NCI-H1105 (cell line): ENCODE measurements around the gene SRP14.
"Not testable (repeated sequence)": the region's sequence is repeated elsewhere in the genome, so short reads cannot be mapped to it uniquely, and the experiment has no call there.

Experiments used
- DNase-seq: peaks from one replicate; lab custom pipeline; 2025; lab: John Stamatoyannopoulos, UW

The SRP14 gene, protein sequence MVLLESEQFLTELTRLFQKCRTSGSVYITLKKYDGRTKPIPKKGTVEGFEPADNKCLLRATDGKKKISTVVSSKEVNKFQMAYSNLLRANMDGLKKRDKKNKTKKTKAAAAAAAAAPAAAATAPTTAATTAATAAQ

DNA sequence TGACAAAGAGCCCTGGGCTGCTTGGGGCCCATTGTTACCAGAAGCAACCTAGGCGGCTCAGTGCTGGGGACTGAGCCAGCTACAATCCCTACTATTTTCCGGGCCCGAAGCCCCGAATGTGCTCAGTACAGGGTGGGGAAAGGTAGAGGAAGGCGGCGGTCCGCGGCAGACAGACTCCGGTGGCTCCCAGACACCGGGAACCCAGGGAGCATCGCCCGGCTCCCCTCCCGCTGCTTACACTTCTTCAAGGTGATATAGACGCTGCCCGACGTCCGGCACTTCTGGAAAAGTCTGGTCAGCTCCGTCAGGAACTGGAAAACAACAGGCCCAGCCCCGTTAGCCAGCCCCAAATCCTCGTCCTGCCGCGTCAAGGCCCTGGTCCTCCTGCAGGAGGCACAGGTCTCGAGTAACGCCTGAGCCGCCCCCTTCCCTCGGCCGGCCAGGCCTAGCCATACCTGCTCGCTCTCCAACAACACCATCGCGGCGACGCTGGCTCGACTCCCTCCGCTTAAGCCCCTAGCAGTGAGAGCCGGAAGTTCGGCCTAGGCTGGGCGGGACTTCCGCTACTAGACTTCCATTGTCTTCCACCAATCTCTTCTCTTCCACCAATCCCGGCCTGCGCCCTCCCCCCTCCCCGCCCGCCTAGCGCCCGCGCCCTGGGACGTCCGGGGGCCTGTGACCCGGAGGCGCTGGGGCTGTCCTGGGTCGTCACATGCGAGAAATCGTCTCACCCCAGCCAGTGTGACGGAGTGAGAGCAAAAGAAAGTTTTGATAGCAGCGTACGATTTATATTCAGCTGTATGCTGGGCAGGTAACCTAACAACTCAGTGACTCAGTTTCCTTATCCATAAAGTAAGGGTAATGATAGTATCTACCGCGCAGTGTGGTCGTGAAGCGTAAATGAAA lies at the start of gene SRP14:
Gene SRP14, minus strand, starts transcription at position 544 of the 906 bp plus-strand sequence. Its CDS starts 65 bp downstream, at position 479.
- DNase-seq: peak; percentile 77

DNA sequence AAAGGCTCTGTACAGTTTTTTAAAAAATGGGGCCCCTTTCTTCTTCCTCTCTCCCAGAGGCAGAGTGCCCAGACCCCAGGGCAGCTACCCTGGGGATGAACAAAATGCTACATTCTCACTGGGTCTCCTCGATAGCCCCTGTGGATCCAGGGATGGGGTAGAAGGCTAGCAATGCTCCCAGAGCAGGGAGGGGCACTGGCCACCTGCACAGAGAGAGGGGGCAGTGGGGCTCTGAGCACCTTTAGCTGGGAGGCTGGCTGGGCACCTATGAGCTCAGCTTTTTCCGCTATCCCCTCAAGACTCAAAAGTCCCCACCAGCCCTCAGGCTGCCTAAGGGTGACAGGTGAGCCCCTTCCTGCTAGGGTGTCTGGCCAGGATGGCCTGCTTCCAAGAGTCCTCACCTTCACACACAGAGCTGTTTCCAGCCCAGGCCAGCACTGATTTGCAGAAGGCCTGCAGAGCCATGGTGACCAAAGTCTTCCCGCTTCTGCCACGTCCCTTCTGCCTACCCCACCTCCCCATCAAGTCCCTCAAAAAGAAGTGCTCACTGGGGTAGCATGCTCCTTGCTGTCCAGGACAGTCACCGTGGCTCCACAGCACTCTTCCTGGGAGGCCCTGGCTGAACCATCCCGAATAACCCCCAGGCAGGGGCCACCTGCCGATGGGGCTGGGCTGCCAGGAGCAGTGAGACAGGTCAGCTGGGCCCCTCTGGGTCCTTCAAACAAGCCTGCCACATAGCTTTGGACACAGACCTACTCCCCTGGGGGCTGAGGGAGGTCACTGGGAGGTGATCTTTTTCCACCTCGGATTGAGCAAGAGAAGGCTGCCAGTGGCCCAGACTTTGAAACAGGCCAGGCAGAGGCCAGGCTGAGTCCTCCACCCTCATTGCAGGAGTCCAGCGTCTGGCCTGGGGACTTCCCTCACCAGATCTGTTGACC lies 49.3 kb upstream of the SRP14 start:
- DNase-seq: no peak

DNA sequence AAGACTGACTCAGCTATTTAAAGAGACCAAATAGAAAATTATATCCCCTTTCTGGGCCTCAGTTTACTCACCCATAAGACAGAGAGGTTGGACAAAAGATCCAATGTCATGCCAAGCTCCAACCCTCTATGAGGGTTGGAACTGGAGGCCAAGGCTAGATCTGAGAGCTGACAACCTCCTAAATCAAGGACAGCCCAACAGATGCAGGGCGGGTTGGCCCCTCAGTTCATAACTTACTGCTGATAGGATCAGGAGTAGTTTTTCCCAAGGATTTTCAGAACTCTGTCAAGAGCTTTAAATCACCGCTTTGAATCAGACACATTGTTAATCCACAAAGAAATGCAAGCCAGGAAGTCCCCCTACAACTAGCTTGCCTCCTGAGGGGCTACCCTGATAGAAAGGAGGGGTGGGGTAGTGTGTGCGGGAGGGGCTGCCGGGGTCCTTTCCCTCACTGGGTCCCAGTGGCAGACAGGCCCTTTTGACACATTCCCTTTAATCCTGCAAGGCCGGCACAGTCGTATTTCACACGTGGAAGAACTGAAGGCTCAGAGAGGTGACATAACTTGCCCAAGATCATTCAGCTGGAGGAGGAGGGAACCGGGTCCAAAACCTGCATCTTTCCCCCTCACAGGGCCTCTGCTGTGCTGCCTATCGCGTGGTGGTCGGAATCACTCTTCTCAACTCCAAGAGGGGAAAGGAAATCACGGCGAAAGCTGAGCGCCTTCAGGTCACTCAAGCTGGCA lies 48.3 kb upstream of the SRP14 start:
- no peak for DNase-seq

DNA sequence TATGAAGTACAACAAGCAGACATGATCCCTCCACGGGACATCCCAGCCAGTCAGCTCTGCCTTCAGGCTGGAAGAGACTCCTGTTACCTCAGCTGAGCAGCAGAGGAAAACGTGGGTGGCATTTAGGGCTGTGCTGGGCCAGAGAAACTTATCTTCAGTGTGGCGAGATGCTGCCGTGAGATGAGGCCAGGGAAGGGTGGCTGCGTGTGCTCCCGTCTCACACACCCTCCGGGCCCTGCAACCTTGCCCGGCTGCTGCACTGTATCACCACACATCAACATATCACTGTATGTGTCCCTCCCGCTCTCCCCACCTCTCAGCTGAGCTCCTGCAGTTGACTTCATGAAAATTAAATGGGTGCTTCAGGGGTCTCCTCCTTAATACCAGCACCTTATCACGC lies 46.3 kb upstream of the SRP14 start:
- no peak for DNase-seq

DNA sequence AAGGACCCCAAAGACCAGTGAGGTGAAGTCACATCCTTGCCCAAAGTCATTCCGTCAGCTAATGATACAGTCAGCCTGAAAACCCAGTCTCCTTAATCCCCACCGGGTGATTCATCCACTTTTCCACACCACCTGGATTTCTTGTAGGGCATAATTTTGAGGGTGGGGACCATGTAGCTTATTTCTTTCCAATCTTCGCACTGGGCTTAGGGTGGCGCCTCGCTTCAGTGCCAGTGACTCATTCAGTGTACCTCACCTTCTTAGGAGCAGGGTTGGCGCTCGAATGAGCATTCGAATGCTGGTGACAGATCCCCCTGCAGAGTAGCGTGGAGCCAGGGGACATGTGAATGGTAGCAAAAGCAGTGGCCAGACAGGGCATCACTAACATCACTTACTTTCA lies 45.7 kb upstream of the SRP14 start:
- DNase-seq: no peak

DNA sequence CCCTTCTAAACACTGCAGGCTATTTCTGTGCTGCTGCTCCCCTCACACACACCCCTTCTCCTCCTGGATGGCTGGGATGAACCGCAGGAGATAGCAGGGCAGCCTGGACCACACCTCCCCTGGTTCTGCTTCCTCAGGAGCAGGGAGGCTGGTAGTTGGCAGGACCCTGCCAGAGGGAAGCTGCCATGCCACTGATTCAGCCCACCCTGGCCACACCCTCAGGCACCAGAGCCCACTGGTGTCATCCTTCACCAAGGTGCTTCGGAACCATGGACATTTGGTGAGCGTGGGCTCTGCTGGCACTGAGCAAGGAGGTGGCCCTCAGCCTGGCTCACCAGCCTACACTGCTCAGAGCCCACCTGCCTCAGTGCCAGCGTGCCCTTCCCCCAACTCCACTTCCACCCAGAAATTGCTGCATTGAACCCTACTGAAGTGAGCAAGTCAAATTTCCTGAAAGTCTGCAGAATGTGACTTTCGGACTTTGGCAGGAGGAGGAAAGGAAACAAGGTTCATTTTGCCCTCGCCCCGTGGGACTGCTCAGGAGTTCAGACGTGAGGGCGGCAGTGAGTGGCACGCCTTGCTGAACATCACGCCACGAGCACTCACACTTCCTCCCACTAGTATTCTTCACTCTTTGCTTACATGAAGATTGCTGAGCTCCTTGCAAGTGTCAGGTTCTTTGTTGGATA lies 43.4 kb upstream of the SRP14 start:
- DNase-seq: no peak

DNA sequence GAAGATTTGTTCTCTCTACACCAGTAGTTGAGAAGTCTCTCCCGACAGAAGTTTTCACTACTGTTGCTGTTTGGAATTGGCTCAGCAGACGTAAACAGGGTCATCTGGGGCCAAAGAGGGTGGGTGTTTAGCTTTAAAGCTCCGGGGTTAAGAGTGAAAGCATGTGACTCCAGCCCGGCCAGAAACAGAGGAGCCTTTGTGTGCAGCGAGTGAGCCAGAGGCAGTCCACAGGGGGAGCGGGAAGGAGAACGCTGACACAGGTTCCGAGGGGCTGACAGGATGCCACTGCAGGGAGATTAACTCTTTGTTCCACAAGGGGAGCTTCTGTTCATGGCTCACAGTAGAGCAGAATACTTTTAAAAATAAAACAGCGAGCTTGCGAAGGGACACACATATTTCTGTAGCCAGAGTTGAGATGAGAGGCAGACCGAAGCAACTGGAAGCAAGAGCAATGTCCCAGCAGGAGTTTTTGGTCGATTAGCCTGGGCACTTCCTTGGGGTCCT lies 42.8 kb upstream of the SRP14 start:
- no peak for DNase-seq

DNA sequence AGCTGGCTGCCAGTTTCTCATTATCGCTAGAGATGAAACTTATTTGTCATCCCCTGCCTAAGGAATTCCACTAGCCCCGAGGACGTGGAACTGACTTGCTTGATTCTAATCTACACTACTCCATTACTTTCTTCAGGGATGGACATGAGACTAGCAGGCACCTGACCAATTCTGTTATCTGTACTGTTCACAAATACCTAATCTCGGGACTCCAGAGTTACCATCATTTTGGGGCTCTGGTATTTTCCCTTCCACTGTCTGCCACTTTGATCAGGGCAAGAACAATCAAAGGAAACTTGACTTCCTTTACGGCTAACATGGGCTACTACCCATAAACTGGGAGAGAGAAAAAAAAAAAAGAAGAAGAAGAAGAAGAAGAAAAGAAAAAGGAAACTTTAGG lies 41.9 kb upstream of the SRP14 start:
- DNase-seq: no peak

DNA sequence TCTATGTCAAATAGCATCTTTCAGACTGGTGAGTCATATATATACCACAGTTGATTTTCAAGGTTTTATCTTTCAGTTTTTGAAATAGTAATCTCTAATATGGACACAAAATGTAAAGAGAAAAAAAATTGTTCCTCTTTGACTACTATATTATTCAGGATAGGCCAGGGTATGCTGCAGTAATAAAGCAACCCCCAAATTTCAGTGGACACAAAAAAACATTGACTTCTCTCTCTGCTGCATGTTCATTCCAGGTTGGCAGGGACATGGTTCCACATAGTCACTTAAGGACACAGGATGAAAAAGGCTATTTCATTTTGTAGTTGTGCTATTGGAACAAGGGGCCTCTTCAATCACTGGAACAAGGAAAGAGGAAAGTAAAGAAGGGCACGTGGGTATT lies 41.1 kb upstream of the SRP14 start:
- no peak for DNase-seq

DNA sequence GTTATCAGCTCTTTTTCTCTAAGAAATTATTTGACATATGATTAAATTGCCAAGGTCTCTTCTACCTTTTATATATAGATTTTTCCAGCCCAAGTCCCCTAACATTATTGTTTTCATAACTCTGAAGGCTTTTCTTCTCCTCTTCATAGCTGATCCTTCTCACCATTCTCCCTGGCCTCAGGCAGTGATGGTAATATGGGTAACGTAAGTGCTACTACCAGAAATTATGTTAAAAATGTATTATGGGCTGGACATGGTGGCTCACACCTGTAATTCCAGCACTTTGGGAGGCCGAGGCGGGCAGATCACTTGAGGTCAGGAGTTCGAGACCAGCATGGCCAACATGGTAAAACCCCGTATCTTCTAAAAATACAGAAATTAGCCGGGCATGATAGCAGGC lies 40.5 kb upstream of the SRP14 start:
- no peak for DNase-seq

DNA sequence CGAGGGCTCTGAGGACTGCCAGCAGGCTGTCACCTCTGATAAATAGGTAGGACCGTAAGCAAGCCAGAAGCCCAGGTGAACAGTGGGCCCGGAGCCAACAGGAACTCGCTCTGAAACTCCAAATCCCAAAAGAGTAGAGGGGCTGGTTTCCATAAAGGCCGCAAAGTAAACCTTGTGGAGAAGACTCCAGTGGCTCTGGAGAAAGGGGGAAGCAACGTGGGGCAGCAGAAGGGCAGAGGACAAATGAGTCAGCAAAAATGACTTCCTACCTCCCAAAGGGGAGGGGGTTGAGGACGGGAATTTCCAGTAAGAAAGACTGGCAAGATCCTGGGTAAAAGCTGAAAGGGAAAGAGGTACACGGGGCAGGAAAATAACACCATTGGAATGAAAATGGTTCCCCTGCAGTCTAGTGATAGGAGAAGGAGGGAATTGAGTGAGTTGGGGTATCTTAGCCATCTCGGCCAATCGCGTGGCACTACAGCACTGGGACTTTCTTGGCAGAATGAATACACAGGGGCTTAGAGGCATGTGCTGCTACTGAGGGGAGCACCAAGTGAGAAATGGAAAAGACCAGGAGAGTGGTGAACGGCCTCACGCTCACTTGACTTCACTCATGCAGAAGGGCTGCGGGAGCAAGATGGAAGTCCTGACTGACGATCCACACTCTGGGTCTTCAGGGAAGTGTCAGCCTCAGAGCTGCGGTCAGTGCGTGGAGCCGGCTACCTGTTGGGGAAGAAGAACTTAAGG lies 36.5 kb upstream of the SRP14 start:
- DNase-seq: no peak

DNA sequence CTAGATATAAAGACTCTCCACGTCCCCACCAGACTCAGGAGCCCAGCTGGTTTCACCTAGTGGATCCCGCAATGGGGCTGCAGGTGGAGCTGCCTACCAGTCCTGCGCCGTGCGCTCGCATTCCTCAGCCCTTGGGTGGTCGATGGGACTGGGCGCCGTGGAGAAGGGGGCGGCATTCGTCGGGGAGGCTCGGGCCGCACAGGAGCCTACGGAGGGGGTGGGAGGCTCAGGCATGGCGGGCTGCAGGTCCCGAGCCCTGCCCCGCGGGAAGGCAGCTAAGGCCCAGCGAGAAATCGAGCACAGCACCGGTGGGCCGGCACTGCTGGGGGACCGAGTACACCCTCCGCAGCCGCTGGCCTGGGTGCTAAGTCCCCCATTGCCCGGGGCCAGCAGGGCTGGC lies 35.7 kb upstream of the SRP14 start:
- not testable (repeated sequence) for DNase-seq

DNA sequence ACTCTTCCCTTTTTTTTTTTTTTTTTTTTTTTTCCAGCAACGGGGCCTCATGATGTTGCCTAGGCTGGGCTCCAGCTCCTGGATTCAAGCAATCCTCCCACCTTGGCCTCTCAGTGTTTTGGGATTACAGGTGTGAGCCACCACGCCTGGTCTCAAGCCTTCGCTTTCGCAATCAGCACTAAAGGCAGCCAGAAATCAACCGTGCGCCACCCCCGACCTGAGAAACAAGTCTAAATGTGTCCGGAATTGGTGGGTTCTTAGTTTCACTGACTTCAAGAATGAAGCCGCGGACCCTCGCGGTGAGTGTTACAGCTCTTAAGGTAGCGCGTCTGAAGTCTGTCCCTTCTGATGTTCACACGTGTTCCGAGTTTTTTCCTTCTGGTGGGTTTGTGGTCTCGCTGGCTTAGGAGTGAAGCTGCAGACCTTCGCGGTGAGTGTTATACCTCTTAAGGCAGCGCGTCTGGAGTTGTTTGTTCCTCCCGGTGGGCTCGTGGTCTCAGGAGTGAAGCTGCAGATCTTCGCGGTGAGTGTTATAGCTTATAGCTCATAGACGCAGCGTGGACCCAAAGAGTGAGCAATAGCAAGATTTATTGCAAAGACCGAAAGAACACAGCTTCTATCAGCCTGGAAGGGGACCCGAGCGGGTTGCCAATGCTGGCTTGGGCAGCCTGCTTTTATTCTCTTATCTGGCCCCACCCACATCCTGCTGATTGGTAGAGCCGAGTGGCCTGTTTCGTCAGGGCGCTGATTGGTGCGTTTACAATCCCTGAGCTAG lies 34.9 kb upstream of the SRP14 start:
- DNase-seq: not testable (repeated sequence)

DNA sequence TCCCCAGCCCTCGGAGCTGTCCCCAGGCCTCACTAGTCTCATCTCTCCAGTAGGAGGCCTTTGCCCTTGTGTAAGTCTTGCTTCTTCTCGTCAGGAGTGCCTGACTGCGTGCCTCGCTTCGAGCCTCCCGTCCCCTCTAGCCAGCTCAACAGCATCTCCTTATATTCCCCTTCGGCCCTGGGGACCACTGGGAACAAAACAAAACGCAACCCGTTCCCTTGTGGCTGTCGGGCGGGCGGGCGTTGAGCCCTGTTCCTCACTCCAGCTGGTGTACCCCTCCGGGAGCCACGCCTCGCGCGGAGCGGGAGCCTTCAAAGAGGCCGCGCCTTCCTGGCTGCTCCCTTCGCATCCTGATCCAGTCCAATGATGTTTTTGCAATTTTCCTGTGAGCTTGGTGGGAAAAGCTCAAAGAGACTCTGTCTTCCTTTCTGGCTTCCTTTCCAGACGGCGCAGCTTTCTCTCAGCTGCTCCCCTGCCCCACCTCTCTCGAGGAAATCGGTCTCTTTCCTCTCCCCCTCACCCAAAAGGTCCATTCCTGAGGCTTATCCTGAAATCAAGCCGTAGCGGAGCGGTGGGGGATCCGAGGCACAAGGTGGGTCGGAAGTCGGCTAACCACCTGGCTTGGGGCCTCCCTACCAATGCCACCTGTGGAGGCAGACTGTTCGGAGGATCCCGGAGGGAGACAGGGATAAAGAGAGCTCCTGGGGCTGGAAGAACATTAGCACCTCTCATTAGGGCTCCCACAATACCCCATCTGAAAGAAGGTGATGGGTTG lies 33.4 kb upstream of the SRP14 start:
- no peak for DNase-seq

DNA sequence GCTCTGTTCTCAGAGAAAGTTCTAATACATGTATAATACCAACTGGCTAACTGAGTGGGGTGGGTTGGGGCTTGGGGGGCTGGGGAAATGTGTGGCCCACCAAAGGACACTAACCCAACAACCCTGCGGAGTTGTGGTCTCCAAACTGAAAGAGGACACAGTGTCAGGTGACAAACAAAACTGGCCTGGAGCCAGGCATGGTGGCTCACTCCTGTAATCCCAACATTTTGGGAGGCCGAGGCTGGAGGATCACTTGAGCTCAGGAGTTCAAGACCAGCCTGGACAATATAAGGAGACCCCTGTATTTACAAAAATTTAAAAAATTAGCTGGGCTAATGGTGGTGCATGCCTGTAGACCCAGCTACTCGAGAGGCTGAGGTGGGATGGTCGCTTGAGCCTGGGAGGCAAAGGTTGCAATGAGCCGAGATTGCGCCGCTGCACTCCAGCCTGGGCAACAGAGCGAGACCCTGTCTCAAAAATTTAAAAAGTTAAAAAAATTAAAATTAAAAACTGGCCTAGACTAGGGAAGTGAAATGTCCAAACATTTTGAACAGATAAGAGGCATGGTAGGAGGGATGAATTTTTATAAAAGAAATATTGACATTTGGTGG lies 31.7 kb upstream of the SRP14 start:
- no peak for DNase-seq

DNA sequence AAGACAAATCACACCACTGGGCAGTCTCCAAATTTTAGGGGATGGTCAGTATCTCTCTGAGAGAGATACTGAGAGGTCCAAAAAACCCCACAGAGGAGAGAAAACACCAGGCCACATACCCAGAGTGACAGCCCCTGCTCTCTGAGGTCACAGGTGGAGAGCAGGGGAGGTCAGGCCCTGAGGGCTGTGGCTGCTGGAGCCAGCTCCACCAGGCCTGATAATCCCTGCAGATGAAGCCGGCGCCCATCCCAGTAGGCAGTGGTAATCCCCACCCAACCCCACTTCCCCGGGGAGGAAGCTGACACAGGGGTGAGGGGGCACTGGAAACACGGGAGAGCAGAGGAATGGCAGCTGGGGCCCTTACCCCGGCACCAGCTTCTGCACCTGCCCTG lies 31.2 kb upstream of the SRP14 start:
- DNase-seq: no peak

DNA sequence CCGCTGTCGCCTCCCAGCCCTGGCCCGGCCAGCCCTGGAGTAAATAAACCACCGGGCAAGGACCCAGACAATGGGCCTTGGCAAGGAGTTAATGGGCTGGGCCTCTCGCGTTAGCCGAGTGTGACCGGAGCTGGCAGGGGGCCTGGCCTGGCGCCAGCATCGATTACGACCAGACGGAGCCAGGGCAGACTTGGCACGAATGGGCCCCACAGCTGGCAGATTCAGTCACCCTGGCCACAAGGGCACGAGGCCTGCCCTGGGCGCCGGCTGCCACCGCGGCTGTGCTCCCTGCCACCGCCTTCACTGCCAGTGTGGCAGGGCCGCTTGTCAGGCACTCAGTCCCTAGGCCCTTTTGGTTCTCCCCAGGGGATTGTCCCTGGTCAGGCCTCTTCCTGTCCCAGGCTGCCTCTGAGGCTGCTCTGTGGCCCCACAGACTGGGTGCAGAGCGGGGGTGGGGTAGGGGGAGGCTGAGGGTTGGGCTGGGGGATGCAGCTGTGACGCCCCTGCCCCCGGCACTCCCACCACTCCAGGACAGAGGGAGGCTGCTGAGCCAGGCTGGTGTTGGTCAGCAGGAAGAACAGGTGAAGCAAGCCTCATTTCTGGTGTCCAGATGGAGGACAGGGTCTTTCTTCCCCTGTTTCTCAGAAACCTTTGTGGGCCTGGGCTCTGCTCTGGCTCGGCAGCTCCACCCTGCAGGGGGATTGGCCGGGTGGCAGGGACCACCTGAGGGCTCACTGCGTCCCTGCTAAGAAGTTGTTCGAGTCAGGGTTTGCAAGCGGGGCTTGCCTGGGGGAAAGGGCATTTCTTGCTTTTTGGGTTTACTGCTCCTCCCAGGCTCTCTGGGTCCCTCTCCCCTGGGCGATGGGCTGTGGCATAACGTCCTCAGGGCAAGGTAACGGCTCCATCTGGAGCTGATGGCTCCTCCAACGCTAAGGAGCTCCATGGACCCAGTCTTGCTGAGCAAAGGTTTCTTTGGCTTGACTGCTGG lies 30.5 kb upstream of the SRP14 start:
- peak; percentile 93 for DNase-seq
